C4-2B (cell line): ENCODE measurements around the gene SLC25A17.

ENCODE experiments used
- ZFX ChIP-seq: fragments of 450-650 bp; IDR thresholded peaks from 2 replicates; pipeline ENCODE4 v1.6.1; 2017
- TF ChIP-seq, protein P1 (sequence below): fragments of 450-650 bp; conservative IDR thresholded peaks from 2 replicates; pipeline ENCODE4 v1.5.1; 2017; ENCODE audit warnings: mild to moderate bottlenecking

DNA sequence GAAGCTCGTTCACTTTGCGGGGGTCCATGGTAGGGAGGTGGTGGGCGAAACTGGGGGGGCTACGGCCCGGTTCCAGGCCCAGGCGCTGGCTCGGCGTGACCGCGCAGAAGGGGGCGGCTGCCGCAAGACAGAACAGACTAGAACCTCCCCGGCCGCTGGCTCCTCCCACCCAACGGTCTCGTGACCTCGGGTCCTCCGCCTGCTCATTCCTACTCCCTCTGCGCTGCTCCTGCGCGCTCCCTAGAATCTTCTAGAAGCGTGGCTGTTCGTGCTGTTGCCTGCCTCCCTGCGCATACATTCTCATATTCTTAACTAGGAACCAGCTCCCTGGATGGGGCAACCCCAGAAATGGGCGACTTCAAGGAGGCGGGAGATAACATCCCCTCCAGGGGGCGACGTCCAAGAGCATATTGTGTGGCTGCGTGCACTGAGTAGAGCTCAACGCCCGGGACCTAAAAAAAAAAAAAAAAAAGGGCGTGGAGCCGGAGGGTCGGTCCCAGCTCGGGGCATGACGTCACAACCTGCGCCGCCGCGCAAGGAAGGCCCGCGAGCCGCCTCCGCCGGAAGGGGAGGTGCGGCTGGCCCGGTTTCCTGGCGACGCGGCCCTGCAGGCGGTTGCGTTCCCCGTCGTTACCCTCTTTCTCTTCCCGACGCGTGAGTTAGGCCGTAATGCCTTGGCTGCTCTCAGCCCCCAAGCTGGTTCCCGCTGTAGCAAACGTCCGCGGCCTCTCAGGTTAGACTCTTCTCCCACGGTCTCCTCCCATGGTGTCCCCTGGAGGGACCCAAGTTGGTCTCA is 37.6 kb upstream of the SLC25A17 start, which contains the start of the genes ST13 and XPNPEP3:
- TF ChIP-seq, protein P1, sequence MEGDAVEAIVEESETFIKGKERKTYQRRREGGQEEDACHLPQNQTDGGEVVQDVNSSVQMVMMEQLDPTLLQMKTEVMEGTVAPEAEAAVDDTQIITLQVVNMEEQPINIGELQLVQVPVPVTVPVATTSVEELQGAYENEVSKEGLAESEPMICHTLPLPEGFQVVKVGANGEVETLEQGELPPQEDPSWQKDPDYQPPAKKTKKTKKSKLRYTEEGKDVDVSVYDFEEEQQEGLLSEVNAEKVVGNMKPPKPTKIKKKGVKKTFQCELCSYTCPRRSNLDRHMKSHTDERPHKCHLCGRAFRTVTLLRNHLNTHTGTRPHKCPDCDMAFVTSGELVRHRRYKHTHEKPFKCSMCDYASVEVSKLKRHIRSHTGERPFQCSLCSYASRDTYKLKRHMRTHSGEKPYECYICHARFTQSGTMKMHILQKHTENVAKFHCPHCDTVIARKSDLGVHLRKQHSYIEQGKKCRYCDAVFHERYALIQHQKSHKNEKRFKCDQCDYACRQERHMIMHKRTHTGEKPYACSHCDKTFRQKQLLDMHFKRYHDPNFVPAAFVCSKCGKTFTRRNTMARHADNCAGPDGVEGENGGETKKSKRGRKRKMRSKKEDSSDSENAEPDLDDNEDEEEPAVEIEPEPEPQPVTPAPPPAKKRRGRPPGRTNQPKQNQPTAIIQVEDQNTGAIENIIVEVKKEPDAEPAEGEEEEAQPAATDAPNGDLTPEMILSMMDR = no peak; the same call in 1 of the 2 replicates
- TF ChIP-seq ZFX = peak; percentile 65
